ENCODE data around the gene MAFG.

MAFG gene

DNA sequence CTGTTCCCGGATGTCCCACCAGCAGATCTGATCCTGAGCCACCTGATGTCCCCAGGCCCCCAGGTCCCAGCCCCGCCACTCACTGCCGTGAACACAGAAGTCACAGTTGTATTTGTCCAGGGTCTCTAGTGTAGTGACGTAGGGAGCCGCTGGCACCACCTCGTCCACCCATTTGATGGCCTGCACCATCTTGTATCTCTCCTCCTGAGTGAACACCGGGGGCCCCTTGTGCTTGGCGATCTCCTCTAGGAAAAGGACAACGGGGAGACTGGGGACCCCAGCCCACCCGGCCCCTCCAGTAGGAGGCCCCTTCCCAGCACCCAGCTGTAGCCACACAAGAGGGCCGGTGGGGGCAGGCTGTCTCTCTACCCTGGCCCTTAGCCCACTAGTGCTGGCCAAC is 18.7 kb downstream of the MAFG start:
- no peak for DNase-seq

GRCh38 chr17:81907219-81908145 is 20.1 kb downstream of the MAFG start:
- no peak for DNase-seq

DNA sequence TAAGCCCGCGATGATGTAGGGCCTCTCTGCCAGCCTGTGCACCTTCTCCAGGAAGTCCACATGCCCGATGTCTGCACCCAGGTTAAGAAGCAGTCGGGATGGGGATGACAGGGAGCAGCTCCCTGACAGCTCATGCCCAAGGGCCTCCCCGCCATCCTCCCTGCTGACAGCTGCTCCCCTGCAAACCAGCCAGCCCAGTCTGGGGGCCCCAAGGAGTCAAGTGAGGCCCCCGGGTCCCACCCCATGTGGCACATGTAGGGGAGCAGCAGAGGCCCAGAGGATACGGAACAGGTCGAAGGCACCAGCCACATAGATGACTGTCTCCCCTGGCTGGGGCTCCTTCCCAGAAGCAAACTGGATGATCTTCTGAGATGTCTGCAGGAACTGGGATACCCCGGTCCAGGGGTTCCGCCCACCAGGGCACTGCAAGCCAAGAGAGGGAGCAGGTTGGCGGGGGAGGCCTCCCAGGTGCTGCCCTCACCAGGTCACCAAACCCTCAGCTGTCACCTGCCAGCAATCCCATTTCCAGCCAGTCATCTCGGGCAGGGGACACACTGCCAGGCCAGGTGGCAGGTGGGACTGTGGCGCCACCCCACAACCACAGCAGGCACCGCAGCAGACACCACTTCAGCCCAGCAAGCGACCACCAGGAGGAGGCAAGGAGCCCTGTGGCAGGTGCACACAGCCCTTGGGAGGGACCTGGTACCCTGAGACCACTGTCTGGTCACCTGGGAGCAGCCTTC is 20.9 kb downstream of the MAFG start:
- DNase-seq, result no peak

DNA sequence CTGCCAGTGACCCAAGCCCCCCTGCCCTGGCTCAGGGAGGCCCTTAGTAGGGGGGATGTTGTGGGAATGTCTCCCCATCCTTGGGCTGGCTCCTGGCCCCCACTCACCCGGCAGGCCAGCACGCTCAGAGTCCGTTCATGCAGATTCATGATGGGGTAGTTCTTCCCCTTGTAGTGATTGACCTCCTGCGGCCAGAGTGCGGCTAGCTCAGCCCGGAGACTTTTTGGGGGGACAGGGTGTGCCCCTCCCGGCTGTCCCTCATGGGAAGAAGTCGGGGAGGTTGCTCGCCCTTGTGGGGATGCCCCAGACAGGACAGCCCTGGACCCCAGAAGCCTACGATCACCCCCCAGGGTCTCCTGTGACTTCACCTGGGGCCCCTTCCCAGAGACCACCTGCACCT is 21.5 kb downstream of the MAFG start:
- no peak for DNase-seq

DNA sequence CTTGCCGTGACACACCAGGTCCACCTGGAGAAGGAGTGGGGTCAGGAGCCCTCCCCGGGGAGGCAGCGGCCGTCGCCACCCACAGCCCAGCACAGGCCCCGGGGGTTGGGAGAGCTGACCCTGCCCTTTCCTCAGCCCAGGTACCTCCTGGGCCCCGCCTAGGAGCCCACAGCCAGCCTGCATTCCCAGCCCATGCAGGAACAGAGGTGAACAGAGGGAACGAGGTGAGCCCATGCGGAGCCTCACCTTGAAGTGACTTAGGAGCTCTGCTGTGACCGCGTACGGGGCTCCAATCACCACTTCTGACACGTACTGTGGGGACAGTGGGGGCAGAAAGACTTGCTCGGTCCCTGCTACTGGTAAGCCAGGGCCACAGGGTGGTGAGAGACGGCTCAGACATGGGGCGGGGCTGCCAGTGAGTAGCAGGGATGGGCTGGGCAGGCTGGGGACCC is 22.1 kb downstream of the MAFG start:
- no peak for DNase-seq

DNA sequence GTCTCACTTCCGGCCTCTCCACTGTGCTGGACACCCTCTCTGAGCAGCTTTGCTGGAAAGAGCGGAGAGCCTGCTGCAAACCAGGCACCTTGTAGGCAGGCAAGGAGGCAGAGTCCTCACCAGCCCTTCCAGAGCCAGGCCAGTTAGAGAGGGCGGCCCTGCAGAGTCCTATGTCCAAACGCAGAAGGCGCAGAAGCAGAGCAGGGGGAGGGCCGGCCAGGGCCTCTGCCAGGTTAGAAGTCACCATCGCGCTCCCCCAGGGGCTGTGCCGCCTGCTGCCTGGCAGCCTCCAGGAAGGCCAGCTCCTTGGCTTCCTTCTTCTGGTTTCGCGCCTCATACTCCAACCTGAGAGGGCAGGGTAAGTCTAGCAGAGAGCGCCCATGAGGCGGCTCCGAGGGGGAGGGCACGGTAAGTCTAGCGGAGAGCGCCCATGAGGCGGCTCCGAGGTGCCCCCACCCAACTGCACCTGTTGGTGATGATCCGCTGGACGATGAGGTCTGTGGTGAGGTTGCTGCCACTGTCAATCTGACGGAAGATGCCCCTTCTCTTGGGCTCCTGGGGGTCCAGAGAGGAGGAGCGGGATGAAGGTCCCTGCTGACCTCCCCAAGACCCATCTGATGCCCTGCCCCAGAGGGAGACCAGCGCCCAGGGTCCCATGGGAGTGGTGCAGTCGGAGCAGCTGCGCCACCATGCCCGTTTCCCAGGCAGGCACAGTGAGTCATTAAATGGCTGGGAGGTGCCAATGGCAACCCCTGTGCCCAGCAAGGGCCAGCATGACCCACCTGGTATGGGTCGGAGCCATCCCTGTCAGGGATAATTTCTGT is 22.7 kb downstream of the MAFG start:
- no peak for DNase-seq

GRCh38 chr17:81903896-81904599 is 23.5 kb downstream of the MAFG start:
- no peak for DNase-seq

GRCh38 chr17:81903415-81903831 is 24.1 kb downstream of the MAFG start:
- no peak for DNase-seq

GRCh38 chr17:81902653-81903414 is 24.7 kb downstream of the MAFG start:
- no peak for DNase-seq

- no peak for DNase-seq
These were observed 25.4 kb downstream of the MAFG start, which contains the start of gene NPB for GRCh38 chr17:81902023-81902652. TSS of gene NPB (plus strand) at chr17:81902238. CDS start at chr17:81902278, 40 bp downstream.

- no peak for DNase-seq
These were observed 26.1 kb downstream of the MAFG start for GRCh38 chr17:81901167-81902022.

- no peak for DNase-seq
These were observed 27.2 kb downstream of the MAFG start for GRCh38 chr17:81900181-81900820.

GRCh38 chr17:81899514-81900166 is 27.9 kb downstream of the MAFG start:
- DNase-seq, result no peak

GRCh38 chr17:81898885-81899284 is 28.6 kb downstream of the MAFG start:
- no peak for DNase-seq

DNA sequence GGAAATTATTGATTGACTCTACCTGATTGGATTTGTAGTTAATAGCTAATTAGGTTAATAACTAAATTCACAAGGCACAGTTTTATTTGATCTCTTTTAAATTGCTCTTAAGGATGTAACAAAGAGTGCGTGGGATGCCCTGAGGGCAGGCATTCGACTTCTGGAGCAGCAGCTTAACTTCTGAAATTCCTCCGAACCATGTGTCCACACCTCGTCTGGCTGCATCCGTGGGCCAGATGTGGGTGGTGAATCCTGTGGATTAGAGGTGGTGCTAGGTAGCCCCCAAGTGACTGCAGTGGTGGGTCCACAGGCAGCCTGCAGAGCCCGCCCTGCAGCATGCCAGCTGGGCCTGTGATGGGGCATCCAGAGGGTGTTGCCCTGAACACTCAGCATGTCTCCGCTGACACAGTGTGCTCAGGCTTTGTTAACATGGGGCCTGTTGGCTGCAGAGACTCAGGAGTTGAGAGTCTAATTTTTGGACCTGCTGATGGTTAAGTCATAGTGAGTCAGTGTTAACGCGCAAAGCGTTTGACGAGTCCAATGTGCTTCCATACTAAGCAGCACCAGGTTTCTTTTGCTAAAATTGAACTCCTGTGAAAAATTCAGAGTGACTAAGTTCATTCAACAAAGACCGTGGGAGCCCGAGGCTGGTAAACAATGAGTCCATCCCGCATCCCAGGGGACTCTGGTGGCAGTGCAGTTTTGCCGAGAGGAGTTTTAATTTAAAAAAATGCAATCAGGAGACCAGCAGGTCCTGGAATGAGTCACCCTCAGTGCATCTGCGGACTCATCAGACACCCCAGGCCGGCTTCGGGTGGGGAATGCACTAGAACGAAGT is 29.3 kb downstream of the MAFG start:
- DNase-seq, result no peak

DNA sequence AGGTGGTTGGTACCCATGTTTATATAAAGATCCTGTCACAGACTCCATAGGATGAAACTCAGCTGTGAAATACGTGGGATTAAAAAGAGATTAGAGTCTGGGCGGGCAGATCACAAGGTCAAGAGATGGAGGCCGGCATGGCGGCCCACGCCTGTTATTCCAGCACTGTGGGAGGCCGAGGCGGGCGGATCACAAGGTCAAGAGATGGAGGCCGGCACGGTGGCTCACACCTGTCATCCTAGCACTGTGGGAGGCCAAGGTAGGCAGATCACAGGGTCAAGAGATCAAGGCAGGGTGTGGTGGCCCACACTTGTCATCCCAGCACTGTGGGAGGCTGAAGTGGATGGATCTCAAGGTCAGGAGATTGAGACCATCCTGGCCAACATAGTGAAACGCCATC is 32.1 kb downstream of the MAFG start:
- no peak for DNase-seq

- no peak for DNase-seq
These were observed 36.3 kb downstream of the MAFG start for GRCh38 chr17:81891303-81891552.

Data from activated naive CD4-positive, alpha-beta T cell (primary cell).